DOHH2 (cell line): ENCODE data around the gene PRKCE.

Experiments
- H3F3A ChIP-seq: fragments of 200-600 bp; sonication (generic), shearing (Covaris generic); 2 replicates; pipeline ENCODE4 v1.6.0; 2016; ENCODE audit warnings: antibody characterized with exemption, mild to moderate bottlenecking; ENCODE audit not compliant: control insufficient read depth, insufficient read depth
- H3K27ac ChIP-seq: fragments of 200-600 bp; sonication (generic); 2 replicates; pipeline ENCODE4 v1.5.1; 2014; ENCODE audit warnings: low read depth, mild to moderate bottlenecking, low read length, moderate library complexity
- H3K27me3 ChIP-seq: fragments of 200-600 bp; sonication (generic); 2 replicates; pipeline ENCODE4 v1.6.1; 2014; ENCODE audit warnings: mild to moderate bottlenecking, low read length, mixed read lengths; ENCODE audit not compliant: control insufficient read depth
- H3K36me3 ChIP-seq: fragments of 200-600 bp; sonication (generic); 2 replicates; pipeline ENCODE4 v1.6.1; 2014; ENCODE audit warnings: mild to moderate bottlenecking, low read length, moderate library complexity, mixed read lengths; ENCODE audit not compliant: control insufficient read depth
- H3K4me1 ChIP-seq: fragments of 200-600 bp; sonication (generic); 2 replicates; pipeline ENCODE4 v1.6.1; 2014; ENCODE audit warnings: mild to moderate bottlenecking, low read length, mixed read lengths; ENCODE audit not compliant: control insufficient read depth
- H3K4me2 ChIP-seq: fragments of 200-600 bp; sonication (generic); 2 replicates; pipeline ENCODE4 v1.6.0; 2014; ENCODE audit warnings: mild to moderate bottlenecking, low read length, moderate library complexity
- H3K4me3 ChIP-seq: fragments of 200-600 bp; sonication (generic); 2 replicates; pipeline ENCODE4 v1.5.1; 2014; ENCODE audit warnings: mild to moderate bottlenecking, low read length, mixed read lengths
- H3K79me2 ChIP-seq: fragments of 200-600 bp; sonication (generic); 2 replicates; pipeline ENCODE4 v1.6.1; 2014; ENCODE audit warnings: mild to moderate bottlenecking, low read length, mixed read lengths; ENCODE audit not compliant: control insufficient read depth
- H3K9me2 ChIP-seq: fragments of 200-600 bp; sonication (generic); replicated peaks from 2 replicates; pipeline ENCODE4 v1.6.1; 2014; ENCODE audit warnings: mild to moderate bottlenecking, low read length, mixed read lengths; ENCODE audit not compliant: control insufficient read depth
- H3K9me3 ChIP-seq: fragments of 200-600 bp; sonication (generic); 2 replicates; pipeline ENCODE4 v1.6.1; 2014; ENCODE audit warnings: antibody characterized with exemption, low read length, mixed read lengths; ENCODE audit not compliant: control insufficient read depth, insufficient read depth
- H4K20me1 ChIP-seq: fragments of 200-600 bp; sonication (generic); 2 replicates; pipeline ENCODE4 v1.6.0; 2014; ENCODE audit warnings: low read depth, mild to moderate bottlenecking, antibody characterized with exemption, low read length, moderate library complexity; ENCODE audit not compliant: control insufficient read depth, insufficient read depth
- EZH2phosphoT487 ChIP-seq: fragments of 200-600 bp; sonication (generic); IDR thresholded peaks from 2 replicates; pipeline ENCODE4 v1.6.1; 2017; ENCODE audit warnings: borderline replicate concordance, mild to moderate bottlenecking, antibody characterized with exemption, low read length, moderate library complexity, mixed read lengths
- TF ChIP-seq, protein P1 (sequence below): fragments of 200-600 bp; sonication (generic); IDR thresholded peaks from one replicate; pipeline ENCODE4 v1.5.1; 2014; ENCODE audit warnings: antibody characterized with exemption, mild to moderate bottlenecking, low read depth, low read length; ENCODE audit not compliant: poor library complexity, severe bottlenecking

Gene PRKCE

DNA sequence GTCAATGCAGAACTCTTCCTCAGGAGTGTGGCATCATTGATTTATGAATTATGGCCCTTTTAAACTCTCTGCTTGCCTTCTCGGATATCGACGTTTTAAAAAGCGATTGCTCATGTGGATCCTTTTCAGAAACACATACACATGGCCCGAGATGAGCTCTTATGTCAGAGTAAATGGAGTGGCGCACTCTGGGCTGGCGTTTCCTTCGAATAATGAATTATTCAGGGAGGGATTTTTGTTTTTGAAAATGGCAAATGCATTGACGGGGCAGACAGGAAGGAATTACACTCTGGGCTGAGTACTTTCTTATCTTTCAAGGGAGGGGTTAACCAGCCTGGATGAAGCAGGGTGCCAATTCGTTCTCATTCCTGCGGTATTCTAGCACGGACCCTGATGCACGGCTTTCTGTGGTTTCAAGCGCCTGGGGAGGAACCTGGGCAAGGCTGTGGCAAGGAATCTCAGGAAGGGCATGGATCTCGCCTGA is 142.7 kb downstream of the PRKCE start:
- no peaks in the 10 kb centered on the region for H3K36me3 ChIP-seq
- H3K4me1 ChIP-seq: peaks cover 12% of the 10 kb centered on the region
- H4K20me1 ChIP-seq: no peaks in the 10 kb centered on the region

GRCh38 chr2:45796500-45796899 is 145.0 kb downstream of the PRKCE start:
- TF ChIP-seq, protein P1, sequence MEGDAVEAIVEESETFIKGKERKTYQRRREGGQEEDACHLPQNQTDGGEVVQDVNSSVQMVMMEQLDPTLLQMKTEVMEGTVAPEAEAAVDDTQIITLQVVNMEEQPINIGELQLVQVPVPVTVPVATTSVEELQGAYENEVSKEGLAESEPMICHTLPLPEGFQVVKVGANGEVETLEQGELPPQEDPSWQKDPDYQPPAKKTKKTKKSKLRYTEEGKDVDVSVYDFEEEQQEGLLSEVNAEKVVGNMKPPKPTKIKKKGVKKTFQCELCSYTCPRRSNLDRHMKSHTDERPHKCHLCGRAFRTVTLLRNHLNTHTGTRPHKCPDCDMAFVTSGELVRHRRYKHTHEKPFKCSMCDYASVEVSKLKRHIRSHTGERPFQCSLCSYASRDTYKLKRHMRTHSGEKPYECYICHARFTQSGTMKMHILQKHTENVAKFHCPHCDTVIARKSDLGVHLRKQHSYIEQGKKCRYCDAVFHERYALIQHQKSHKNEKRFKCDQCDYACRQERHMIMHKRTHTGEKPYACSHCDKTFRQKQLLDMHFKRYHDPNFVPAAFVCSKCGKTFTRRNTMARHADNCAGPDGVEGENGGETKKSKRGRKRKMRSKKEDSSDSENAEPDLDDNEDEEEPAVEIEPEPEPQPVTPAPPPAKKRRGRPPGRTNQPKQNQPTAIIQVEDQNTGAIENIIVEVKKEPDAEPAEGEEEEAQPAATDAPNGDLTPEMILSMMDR: no peak
- no peak for TF ChIP-seq EZH2phosphoT487
- Histone ChIP-seq H3K79me2 (no peaks in the 10 kb centered on the region), H3K4me3 (no peak overlapping the region), H3K27me3 (no peaks in the 10 kb centered on the region), H3K4me1 (no peaks in the 10 kb centered on the region), H4K20me1 (no peaks in the 10 kb centered on the region), H3K4me2 (no peak overlapping the region), H3F3A (no peaks in the 10 kb centered on the region), H3K9me2 (no peaks in the 10 kb centered on the region), H3K9me3 (no peaks in the 10 kb centered on the region), H3K27ac (no peak overlapping the region), H3K36me3 (no peaks in the 10 kb centered on the region)

More for the DNA sequence above, 142.7 kb downstream of the PRKCE start:
- Histone ChIP-seq H3F3A (no peaks in the 10 kb centered on the region), H3K27me3 (no peaks in the 10 kb centered on the region), H3K27ac (no peak overlapping the region), H3K9me3 (no peaks in the 10 kb centered on the region), H3K4me3 (no peak overlapping the region), H3K9me2 (no peaks in the 10 kb centered on the region), H3K4me2 (no peak overlapping the region), H3K79me2 (no peaks in the 10 kb centered on the region)
- TF ChIP-seq EZH2phosphoT487: no peak
- TF ChIP-seq, protein P1: no peak

- no peaks in the 10 kb centered on the region for H3K9me2 ChIP-seq
- no peaks in the 10 kb centered on the region for H3K9me3 ChIP-seq
- TF ChIP-seq, protein P1: no peak
- no peak for TF ChIP-seq EZH2phosphoT487
- H3K4me1 ChIP-seq: no peaks in the 10 kb centered on the region
- no peaks in the 10 kb centered on the region for H3K79me2 ChIP-seq
- no peak overlapping the region for H3K27ac ChIP-seq
- no peaks in the 10 kb centered on the region for H4K20me1 ChIP-seq
- H3F3A ChIP-seq: no peaks in the 10 kb centered on the region
- H3K4me2 ChIP-seq: no peak overlapping the region
- no peaks in the 10 kb centered on the region for H3K36me3 ChIP-seq
- no peaks in the 10 kb centered on the region for H3K27me3 ChIP-seq
- H3K4me3 ChIP-seq: no peak overlapping the region
Observed at GRCh38 chr2:45797451-45798230, 146.2 kb downstream of the PRKCE start.
